Activated naive CD4-positive, alpha-beta T cell treated with anti-CD3 and anti-CD28 coated beads, Interleukin-2, amount 50 U/mL, for 16 hours (primary cell): ENCODE data around the gene SLC25A36.
"Not testable (repeated sequence)": the region's sequence is repeated elsewhere in the genome, so short reads cannot be mapped to it uniquely, and the experiment has no call there.

Source experiments
- DNase-seq: peaks from one replicate; pipeline ENCODE4 v3.0.0-alpha.2; 2020

The SLC25A36 gene

GRCh38 chr3:140933109-140933508, 8.5 kb upstream of the SLC25A36 start:
- no peak for DNase-seq

GRCh38 chr3:140933552-140933951, 8.1 kb upstream of the SLC25A36 start:
- no peak for DNase-seq

GRCh38 chr3:140939305-140939704, 2.3 kb upstream of the SLC25A36 start:
- DNase-seq: not testable (repeated sequence)

- DNase-seq: no peak
Observed at GRCh38 chr3:140941090-140941433, 574 bp upstream of the SLC25A36 start.

DNA sequence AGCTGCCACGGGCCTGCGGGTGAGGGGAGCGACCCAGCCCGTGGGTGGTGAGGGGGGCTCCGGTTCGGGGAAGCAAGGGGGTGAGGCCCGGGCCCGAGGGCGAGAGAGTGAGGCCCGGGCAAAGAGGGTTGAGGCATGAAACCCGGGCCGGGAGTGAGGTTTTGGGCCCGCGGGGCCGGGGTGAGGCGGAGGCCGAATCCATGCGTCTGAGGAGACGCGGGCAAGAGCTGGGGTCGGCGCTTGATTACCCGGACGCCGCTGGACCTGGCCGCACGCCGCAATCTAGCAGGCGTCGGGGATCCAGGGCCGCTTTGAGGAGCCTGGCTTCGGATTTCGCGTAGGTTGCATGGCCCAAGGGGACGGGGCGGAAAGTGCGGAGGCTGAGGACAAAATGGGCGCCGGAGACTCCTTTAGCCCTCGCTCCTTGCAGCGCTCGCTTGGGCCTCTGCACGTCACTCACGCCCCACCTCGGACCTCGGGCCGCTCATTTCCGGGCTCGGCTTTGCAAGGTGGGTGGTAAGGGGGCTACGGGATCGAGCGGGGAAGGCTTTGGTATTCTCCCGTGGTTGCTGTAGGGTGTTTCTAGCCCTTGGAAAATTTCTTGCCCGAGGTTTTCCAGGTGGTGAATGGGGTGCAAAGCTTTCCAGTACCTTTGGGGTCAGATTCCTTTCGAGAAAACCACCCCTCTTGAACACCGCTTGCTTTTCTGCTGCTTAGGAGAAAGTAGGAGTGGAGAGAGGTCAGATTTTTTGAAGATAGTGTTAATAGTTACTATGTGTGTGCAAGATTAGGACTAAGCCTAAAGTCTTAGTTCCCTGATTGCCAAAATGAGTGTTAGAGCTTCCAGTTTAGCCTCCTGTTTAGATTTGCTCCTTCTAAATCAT, 827 bp downstream of the SLC25A36 start:
- DNase-seq: peak; percentile 30

GRCh38 chr3:140943781-140944552, 2.3 kb downstream of the SLC25A36 start:
- DNase-seq: no peak

GRCh38 chr3:140948460-140949249, 7.0 kb downstream of the SLC25A36 start:
- no peak for DNase-seq

- DNase-seq: no peak
Observed at GRCh38 chr3:140950144-140950543, 8.5 kb downstream of the SLC25A36 start.

DNA sequence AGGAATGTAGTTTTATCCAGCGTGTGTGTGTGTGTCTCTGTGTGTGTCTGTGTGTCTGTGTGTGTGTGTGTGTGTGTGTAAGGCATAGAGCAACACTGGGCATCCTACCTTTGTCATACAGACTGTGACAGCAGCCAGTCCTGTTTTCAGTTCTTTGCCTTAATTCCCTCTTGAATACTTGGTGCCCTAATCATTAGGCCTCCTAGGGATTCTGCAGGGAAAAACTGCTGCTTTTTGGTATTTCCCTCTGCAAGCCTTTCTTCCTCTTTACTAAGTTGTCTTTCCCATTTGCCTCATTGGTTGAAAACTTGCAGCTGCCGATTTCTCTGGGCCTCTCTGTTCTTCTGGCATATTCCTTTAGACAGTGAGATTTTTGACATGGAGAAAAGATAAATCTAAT, 9.2 kb downstream of the SLC25A36 start:
- no peak for DNase-seq

GRCh38 chr3:140951750-140952149, 10.1 kb downstream of the SLC25A36 start:
- DNase-seq: not testable (repeated sequence)

DNA sequence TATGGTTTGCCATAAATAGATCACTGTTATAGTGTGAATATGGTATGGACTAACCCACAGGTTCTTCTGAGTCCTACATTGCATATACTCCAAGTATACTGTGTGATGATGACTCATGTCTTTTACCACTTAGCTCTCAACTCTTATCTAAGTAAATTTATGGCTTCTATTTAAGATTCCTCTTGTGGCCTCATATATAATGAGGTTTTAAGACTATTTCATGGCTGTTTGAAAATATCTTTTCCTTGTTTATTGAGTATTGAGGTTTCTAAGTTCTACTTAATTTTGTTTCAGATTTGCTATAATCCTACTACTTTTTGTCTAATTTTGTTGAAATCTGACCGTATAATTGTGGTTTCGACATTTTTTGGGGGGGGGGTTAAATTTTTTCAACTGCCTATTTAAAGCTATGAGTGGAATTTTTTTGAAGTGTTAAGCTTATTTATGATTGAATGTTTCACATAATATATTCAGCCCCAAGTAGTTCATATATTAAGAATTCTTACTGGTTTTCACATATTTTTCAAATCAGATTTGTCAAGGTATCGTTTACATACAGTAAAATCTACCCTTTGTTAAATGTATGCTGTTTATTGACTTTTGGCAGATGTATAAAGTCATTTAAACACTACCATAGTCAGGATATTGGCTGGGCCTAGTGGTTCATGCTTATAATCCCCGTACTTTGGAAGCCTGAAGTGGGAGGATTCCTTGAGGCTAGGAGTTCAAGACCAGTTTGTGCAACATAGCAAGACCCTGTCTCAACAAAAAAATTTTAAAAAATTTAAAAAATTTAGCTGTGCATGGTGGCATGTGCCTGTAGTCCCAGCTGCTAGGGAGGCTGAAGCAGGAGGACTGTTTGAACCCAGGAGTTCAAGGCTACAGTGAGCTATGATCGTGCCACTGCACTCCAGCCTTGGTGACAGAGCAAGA, 11.7 kb downstream of the SLC25A36 start:
- DNase-seq: no peak

DNA sequence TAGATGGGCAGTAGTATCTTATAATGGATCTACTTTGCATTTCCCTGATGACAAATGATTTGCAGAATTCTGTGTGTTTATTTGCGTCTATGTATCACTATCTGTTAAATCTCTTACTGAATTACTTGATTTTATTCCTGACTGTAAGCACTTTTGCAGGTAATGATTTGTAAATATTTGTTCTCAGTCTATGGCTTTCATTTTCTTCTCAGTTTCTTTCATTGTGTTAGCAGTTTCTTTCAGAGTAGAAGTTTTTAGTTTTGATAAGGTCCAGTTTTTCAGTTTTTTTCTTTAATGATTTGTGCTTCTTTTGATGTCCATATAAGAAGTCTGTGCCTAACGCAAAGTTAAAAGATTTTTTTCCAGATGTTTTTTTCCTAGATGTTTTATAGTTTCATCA, 12.9 kb downstream of the SLC25A36 start:
- DNase-seq: no peak

DNA sequence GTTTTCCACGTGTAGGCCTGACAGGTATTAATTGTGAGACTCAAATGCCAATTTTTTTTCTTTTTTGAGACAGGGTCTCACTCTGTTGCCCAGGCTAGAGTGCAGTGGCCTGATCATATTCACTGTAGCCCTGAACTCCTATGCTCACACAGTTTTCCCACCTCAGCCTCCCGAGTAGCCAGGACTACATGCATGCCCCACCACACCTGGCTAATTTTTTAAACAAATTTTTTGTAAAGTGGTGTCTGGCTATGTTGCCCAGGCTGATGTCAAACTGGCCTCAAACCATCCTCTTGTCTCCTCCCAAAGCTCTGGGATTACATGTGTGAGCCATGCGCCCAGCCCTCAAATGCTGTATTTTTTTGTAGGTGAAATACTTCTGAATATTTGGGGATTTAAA, 14.0 kb downstream of the SLC25A36 start:
- no peak for DNase-seq

- no peak for DNase-seq
Observed at GRCh38 chr3:140956058-140956835, 14.6 kb downstream of the SLC25A36 start.

- DNase-seq: no peak
Observed at GRCh38 chr3:140972833-140973232, 31.2 kb downstream of the SLC25A36 start.

- no peak for DNase-seq
Observed at GRCh38 chr3:140974900-140975299, 33.3 kb downstream of the SLC25A36 start.

- DNase-seq: no peak
Observed at GRCh38 chr3:140980663-140981062, 39.0 kb downstream of the SLC25A36 start.

DNA sequence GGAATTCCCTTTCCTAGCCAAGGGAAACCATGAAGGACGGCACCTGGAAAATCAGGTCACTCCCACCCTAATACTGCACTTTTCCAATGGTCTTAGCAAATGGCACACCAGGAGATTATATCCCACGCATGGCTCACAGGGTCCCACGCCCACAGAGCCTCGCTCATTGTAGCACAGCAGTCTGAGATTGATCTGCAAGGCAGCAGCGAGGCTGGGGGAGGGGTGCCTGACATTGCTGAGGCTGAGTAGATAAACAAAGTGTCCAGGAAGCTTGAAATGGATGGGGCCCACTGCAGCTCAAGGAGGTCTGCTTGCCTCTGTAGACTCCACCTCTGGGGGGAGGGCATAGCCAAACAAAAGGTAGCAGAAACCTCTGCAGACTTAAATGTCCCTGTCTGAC, 46.2 kb downstream of the SLC25A36 start:
- not testable (repeated sequence) for DNase-seq

- no peak for DNase-seq
Observed at GRCh38 chr3:140994316-140994715, 52.7 kb downstream of the SLC25A36 start.

DNA sequence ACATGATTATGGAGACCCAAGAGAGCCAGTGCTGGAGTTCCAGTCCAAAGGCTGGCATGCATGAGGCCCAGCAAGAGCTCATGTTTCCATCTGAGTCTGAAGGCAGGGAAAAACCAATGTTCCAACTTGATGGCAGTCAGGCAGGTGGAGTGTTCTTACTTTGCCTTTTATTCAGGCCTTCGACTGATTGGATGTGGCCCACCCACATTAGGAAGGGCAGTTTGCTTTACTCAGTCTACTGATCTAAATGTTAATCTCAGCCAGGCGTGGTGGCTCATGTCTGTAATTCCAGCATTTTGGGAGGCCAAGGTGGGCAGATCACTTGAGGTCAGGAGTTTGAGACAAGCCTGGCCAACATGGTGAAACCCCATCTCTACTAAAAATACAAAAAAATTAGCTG, 53.2 kb downstream of the SLC25A36 start:
- DNase-seq: not testable (repeated sequence)

GRCh38 chr3:140995881-140996280, 54.2 kb downstream of the SLC25A36 start:
- no peak for DNase-seq
